ENCODE measurements around the gene PCDHA3.
"Not testable (repeated sequence)": the region's sequence is repeated elsewhere in the genome, so short reads cannot be mapped to it uniquely, and the experiment has no call there.

DNA sequence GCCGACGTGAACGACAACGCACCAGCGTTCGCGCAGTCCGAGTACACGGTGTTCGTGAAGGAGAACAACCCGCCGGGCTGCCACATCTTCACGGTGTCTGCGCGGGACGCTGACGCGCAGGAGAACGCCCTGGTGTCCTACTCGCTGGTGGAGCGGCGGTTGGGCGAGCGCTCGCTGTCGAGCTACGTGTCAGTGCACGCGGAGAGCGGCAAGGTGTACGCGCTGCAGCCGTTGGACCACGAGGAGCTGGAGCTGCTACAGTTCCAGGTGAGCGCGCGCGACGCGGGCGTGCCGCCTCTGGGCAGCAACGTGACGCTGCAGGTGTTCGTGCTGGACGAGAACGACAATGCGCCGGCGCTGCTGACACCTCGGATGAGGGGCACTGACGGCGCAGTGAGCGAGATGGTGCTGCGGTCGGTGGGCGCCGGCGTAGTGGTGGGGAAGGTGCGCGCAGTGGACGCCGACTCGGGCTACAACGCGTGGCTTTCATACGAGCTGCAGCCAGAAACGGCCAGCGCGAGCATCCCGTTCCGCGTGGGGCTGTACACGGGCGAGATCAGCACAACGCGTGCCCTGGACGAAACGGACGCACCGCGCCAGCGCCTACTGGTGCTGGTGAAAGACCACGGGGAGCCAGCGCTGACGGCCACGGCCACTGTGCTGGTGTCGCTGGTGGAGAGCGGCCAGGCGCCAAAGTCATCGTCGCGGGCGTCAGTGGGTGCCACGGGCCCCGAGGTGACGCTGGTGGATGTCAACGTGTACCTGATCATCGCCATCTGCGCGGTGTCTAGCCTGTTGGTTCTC, 49.2 kb downstream of the PCDHA3 start:
- TF ChIP-seq, protein P1, sequence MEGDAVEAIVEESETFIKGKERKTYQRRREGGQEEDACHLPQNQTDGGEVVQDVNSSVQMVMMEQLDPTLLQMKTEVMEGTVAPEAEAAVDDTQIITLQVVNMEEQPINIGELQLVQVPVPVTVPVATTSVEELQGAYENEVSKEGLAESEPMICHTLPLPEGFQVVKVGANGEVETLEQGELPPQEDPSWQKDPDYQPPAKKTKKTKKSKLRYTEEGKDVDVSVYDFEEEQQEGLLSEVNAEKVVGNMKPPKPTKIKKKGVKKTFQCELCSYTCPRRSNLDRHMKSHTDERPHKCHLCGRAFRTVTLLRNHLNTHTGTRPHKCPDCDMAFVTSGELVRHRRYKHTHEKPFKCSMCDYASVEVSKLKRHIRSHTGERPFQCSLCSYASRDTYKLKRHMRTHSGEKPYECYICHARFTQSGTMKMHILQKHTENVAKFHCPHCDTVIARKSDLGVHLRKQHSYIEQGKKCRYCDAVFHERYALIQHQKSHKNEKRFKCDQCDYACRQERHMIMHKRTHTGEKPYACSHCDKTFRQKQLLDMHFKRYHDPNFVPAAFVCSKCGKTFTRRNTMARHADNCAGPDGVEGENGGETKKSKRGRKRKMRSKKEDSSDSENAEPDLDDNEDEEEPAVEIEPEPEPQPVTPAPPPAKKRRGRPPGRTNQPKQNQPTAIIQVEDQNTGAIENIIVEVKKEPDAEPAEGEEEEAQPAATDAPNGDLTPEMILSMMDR (IDR thresholded peaks at IDR 0.05; ENCODE audit: poor library complexity, severe bottlenecking): not testable (repeated sequence)
- TF ChIP-seq MXI1 (conservative IDR thresholded peaks at IDR 0.05; ENCODE audit: poor library complexity, severe bottlenecking); EZH2 (IDR thresholded peaks at IDR 0.05; ENCODE audit: borderline replicate concordance, insufficient read depth, low read length, poor library complexity, severe bottlenecking); TAF1 (IDR thresholded peaks at IDR 0.05; ENCODE audit: low read depth); RAD21 (conservative IDR thresholded peaks at IDR 0.05); POLR2AphosphoS5 (IDR thresholded peaks at IDR 0.05); EP300 (conservative IDR thresholded peaks at IDR 0.05; ENCODE audit: poor library complexity, severe bottlenecking); SMC3 (conservative IDR thresholded peaks at IDR 0.05; ENCODE audit: poor library complexity): not testable (repeated sequence)
- TF ChIP-seq, protein P2, sequence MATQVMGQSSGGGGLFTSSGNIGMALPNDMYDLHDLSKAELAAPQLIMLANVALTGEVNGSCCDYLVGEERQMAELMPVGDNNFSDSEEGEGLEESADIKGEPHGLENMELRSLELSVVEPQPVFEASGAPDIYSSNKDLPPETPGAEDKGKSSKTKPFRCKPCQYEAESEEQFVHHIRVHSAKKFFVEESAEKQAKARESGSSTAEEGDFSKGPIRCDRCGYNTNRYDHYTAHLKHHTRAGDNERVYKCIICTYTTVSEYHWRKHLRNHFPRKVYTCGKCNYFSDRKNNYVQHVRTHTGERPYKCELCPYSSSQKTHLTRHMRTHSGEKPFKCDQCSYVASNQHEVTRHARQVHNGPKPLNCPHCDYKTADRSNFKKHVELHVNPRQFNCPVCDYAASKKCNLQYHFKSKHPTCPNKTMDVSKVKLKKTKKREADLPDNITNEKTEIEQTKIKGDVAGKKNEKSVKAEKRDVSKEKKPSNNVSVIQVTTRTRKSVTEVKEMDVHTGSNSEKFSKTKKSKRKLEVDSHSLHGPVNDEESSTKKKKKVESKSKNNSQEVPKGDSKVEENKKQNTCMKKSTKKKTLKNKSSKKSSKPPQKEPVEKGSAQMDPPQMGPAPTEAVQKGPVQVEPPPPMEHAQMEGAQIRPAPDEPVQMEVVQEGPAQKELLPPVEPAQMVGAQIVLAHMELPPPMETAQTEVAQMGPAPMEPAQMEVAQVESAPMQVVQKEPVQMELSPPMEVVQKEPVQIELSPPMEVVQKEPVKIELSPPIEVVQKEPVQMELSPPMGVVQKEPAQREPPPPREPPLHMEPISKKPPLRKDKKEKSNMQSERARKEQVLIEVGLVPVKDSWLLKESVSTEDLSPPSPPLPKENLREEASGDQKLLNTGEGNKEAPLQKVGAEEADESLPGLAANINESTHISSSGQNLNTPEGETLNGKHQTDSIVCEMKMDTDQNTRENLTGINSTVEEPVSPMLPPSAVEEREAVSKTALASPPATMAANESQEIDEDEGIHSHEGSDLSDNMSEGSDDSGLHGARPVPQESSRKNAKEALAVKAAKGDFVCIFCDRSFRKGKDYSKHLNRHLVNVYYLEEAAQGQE (IDR thresholded peaks at IDR 0.05; ENCODE audit: borderline replicate concordance): not testable (repeated sequence)
